Tibial nerve (tissue), 4 donors: Measurements from ENCODE around the gene ZFP37. TPM values are rescaled to one million over a fixed set of nuclear protein-coding genes. Genes with fewer than 3 reads are reported as not detected.
"Not testable (repeated sequence)": the region's sequence is repeated elsewhere in the genome, so short reads cannot be mapped to it uniquely, and the experiment has no call there.

Experiments used
- DNase-seq, 2 donors: peaks; one replicate each; pipeline ENCODE4 v3.0.0-alpha.2; 2019; ENCODE audit warnings: low spot score in 2 of 2
- H3K27ac ChIP-seq, 4 donors: fragments of 200-600 bp; sonication (generic) in 3 of 4; one replicate each; pipeline ENCODE4 v1.5.1; 2017 to 2019; ENCODE audit warnings: mild to moderate bottlenecking in 1 of 4
- H3K27me3 ChIP-seq, 2 donors: fragments of 200-600 bp; sonication (generic) in 1 of 2; one replicate each; pipeline versions ENCODE4 v1.5.1 to v1.6.0; 2017 to 2019
- H3K36me3 ChIP-seq, 3 donors: fragments of 200-600 bp; sonication (generic); one replicate each; pipeline ENCODE4 v1.5.1; 2018 to 2019
- H3K4me1 ChIP-seq, 4 donors: fragments of 200-600 bp; sonication (generic) in 3 of 4; one replicate each; pipeline ENCODE4 v1.5.1; 2017 to 2019
- H3K4me3 ChIP-seq, 4 donors: fragments of 200-600 bp; sonication (generic) in 3 of 4; one replicate each; pipeline ENCODE4 v1.5.1; 2017 to 2019; ENCODE audit warnings: mild to moderate bottlenecking in 1 of 4, moderate library complexity in 1 of 4
- H3K9me3 ChIP-seq, 4 donors: fragments of 200-600 bp; sonication (generic) in 3 of 4; one replicate each; pipeline ENCODE4 v1.5.1; 2017 to 2019
- EP300 ChIP-seq, 2 donors: sonication (generic); formaldehyde crosslinking; IDR thresholded peaks; one replicate each; pipeline ENCODE4 v1.6.1; 2017; ENCODE audit warnings: antibody characterized with exemption in 2 of 2, mild to moderate bottlenecking in 1 of 2
- POLR2A ChIP-seq, 2 donors: fragments of 450-650 bp; IDR thresholded peaks; one replicate each; pipeline ENCODE4 v1.6.1; 2017; ENCODE audit warnings: antibody characterized with exemption in 2 of 2, mild to moderate bottlenecking in 2 of 2, moderate library complexity in 2 of 2
- WGBS, 2 donors: methylation state at CpG; one replicate each; pipeline ENCODE4 v1.1.5; 2018; 5-methylcytosine and 5-hydroxymethylcytosine counted together
- total RNA-seq, 4 donors: library from RNA; depleted of rRNA; stranded (reverse); fragments of >200 nt; gene quantifications; one replicate each; pipeline ENCODE4 v1.1.0, GENCODE V29; 2016
- TF ChIP-seq, protein P1 (sequence below), 5 experiments: fragments of 200-600 bp in 3 of 5; fragments of 450-650 bp in 2 of 5; sonication (generic) in 3 of 5; IDR thresholded peaks; one replicate each; pipeline ENCODE4 v1.5.1; 2016 to 2019; ENCODE audit warnings: antibody characterized with exemption in 5 of 5, mild to moderate bottlenecking in 3 of 5, moderate library complexity in 2 of 5

Gene ZFP37
- total RNA-seq, 4 donors from 2014 or later: 2.9 to 6.9 (median 3.2) TPM

DNA sequence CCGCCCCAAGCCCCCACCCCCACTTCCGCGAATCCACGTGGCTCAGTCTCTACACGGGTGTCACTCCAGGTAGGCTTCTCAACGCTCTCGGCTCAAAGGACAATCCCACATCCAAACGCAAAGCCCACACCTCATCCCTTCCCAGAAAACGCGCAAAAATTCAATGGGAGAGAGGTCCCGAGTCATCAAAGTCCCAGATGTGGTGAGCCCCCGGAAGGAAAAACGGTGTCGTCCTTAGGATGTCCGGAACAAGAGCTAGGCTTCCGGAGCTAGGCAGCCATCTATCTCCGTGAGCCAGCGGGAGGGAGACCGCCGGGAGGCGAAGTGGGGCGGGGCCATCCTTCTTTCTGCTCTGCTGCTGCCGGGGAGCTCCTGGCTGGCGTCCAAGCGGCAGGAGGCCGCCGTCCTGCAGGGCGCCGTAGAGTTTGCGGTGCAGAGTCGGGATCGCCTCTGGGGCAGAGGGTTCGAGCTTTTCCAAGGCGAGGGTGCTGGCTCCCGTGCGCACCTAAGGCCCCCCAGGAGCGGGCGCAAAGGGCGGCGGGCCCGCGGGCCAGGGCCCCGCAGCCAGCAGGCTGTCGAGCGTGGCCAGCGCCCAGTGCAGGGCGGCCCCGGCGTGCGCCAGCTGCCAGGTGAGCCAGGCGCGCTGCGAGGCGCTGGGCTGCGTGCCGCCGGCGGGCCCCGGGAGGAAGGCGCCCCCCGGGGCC lies 3.2 kb upstream of the ZFP37 start:
- H3K4me1 ChIP-seq: peaks cover 0 to 12% (median 1%) of the 10 kb centered on the region in 4 donors
- not testable (repeated sequence) for H3K36me3 ChIP-seq, H3K4me3 ChIP-seq, H3K27ac ChIP-seq, DNase-seq
- peaks cover 0 to 60% (median 7%) of the 10 kb centered on the region in 4 donors for H3K9me3 ChIP-seq
- peaks cover 0 to 40% of the 10 kb centered on the region in 2 donors for H3K27me3 ChIP-seq
- 23 to 25% methylated on average over 44 to 49 of the region's 61 CpGs for WGBS, 2 donors

DNA sequence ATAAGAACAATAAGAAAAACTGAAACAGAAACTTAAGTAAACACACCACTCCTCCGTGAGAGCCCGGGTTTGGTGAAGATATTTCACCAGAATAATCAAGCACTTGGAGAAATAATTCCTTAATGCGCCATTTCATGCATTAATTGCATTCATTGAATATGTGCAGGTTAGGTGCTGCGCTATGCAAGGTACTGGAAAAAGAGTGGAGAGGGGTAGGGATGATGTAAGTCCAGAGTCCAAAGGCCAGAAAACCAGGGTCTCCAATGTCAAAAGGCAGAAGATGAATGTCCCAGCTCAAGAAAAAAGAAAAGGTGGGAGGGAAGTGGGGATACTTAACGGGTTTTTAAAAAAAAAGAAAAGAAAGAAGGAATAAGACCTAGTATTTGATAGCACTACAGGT lies 669 bp upstream of the ZFP37 start:
- peak overlapping the region; percentile 44 to 86 (median 76) for H3K27ac ChIP-seq
- peaks cover 0 to 24% (median 0%) of the 10 kb centered on the region in 3 donors for H3K36me3 ChIP-seq
- H3K9me3 ChIP-seq: peaks cover 0 to 80% (median 13%) of the 10 kb centered on the region in 4 donors
- TF ChIP-seq POLR2A (IDR thresholded peaks at IDR 0.05): no peak
- TF ChIP-seq EP300 (IDR thresholded peaks at IDR 0.05): no peak
- TF ChIP-seq, protein P1, sequence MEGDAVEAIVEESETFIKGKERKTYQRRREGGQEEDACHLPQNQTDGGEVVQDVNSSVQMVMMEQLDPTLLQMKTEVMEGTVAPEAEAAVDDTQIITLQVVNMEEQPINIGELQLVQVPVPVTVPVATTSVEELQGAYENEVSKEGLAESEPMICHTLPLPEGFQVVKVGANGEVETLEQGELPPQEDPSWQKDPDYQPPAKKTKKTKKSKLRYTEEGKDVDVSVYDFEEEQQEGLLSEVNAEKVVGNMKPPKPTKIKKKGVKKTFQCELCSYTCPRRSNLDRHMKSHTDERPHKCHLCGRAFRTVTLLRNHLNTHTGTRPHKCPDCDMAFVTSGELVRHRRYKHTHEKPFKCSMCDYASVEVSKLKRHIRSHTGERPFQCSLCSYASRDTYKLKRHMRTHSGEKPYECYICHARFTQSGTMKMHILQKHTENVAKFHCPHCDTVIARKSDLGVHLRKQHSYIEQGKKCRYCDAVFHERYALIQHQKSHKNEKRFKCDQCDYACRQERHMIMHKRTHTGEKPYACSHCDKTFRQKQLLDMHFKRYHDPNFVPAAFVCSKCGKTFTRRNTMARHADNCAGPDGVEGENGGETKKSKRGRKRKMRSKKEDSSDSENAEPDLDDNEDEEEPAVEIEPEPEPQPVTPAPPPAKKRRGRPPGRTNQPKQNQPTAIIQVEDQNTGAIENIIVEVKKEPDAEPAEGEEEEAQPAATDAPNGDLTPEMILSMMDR (IDR thresholded peaks at IDR 0.05): no peak
- peaks cover 0 to 12% (median 1%) of the 10 kb centered on the region in 4 donors for H3K4me1 ChIP-seq
- no peak for DNase-seq
- H3K4me3 ChIP-seq: peak overlapping the region; percentile 63 to 92 (median 76)
- H3K27me3 ChIP-seq: peaks cover 0 to 33% of the 10 kb centered on the region in 2 donors
- WGBS, 2 donors: 46 to 52% methylated on average over 5 of the region's 5 CpGs

DNA sequence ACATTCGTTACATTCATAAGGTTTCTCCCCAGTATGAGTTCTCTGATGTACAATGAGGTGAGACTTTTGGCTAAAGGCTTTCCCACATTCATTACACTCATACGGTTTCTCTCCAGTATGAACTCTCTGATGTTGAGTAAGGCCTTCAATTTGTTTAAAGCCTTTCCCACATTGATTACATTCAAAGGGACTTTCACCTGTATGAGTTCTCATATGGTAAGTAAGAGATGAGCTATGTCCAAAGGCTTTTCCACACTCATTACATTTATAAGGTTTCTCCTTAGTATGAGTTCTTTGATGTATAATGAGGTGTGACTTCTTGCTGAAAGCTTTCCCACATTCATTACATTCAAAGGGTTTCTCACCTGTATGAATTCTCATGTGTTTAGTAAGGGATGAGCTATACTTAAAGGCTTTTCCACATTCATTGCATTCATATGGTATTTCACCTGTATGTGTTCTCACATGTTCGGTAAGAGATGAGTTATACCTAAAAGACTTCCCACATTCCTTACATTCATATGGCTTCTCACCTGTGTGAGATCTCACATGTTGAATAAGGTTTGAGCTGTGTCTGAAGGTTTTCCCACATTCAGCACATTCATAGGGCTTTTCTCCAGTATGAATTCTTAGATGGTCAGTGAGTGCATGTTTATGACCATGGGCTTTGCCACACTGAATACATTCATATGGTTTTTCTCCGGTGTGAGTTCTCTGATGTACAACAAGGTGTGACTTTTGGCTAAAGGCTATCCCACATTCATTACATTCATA lies 13.5 kb downstream of the ZFP37 start:
- WGBS, 2 donors: 96 to 98% methylated on average over 4 of the region's 4 CpGs
- Histone ChIP-seq H3K36me3 (peaks cover 0 to 86% (median 4%) of the 10 kb centered on the region in 3 donors), H3K4me3 (no peak overlapping the region), H3K4me1 (no peaks in the 10 kb centered on the region), H3K9me3 (peaks cover 18 to 100% (median 66%) of the 10 kb centered on the region in 4 donors), H3K27me3 (no peaks in the 10 kb centered on the region), H3K27ac (no peak overlapping the region)
- no peak for TF ChIP-seq POLR2A (IDR thresholded peaks at IDR 0.05)
- TF ChIP-seq EP300 (IDR thresholded peaks at IDR 0.05): no peak
- TF ChIP-seq, protein P1 (IDR thresholded peaks at IDR 0.05): no peak
- no peak for DNase-seq

DNA sequence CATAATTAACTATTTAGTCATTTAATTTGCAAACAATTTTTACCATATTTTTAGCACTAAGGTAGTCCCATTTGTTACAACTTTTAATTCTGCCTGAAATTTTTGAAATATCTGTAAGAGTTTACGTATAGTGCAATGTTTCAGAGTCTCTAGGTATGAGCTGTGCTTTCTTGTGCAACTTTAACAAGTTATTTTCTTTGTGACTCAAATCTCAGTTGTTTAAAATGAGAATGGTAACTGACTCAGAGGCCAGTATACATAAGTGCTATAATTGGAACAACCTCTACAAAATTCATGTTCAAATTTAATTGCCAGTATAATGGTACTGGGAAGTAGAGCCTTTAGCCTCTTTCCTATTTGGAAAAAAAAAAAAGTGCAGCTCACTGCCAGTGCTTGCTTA lies 30.3 kb downstream of the ZFP37 start:
- Histone ChIP-seq H3K9me3 (peaks cover 0 to 90% (median 19%) of the 10 kb centered on the region in 4 donors), H3K27ac (no peak overlapping the region), H3K4me3 (no peak overlapping the region), H3K4me1 (no peaks in the 10 kb centered on the region), H3K36me3 (peaks cover 0 to 43% (median 0%) of the 10 kb centered on the region in 3 donors), H3K27me3 (no peaks in the 10 kb centered on the region)
- 72 to 82% methylated on average over 1 of the region's 1 CpG for whole genome bisulfite sequencing, 2 donors
- DNase-seq: no peak
- TF ChIP-seq, protein P1 (IDR thresholded peaks at IDR 0.05): no peak
- TF ChIP-seq POLR2A (IDR thresholded peaks at IDR 0.05) (no peak), EP300 (IDR thresholded peaks at IDR 0.05) (no peak)

DNA sequence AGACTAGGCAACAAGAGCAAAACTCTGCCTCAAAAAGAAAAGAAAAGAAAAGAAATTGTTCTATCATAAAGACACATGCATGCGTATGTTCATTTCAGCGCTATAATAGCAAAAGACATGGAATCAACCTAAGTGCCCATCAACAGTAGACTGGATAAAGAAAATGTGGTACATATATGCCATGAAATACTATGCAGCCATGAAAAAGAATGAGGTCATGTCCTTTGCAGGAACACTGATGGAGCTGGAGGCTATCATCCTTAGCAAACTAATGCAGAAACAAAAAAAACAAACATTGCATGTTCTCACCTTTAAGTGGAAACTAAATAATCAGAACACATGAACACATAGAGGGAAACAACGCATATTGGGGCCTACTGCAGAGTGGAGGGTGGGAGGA lies 38.3 kb downstream of the ZFP37 start:
- H3K36me3 ChIP-seq: peaks cover 0 to 10% (median 0%) of the 10 kb centered on the region in 3 donors
- no peak for DNase-seq
- 92 to 95% methylated on average over 3 of the region's 3 CpGs for WGBS, 2 donors
- no peaks in the 10 kb centered on the region for H3K4me1 ChIP-seq
- H3K27ac ChIP-seq: no peak overlapping the region
- H3K9me3 ChIP-seq: peaks cover 0 to 98% (median 24%) of the 10 kb centered on the region in 4 donors
- H3K27me3 ChIP-seq: no peaks in the 10 kb centered on the region
- TF ChIP-seq EP300 (IDR thresholded peaks at IDR 0.05): no peak
- TF ChIP-seq POLR2A (IDR thresholded peaks at IDR 0.05): no peak
- TF ChIP-seq, protein P1 (IDR thresholded peaks at IDR 0.05): no peak
- no peak overlapping the region for H3K4me3 ChIP-seq
